ENCODE measurements around the gene LMAN1L. TPM values are rescaled to one million over a fixed set of nuclear protein-coding genes. Genes with fewer than 3 reads are reported as not detected.

The LMAN1L gene
- total RNA-seq, 1 donor from 2014 or later = not detected

DNA sequence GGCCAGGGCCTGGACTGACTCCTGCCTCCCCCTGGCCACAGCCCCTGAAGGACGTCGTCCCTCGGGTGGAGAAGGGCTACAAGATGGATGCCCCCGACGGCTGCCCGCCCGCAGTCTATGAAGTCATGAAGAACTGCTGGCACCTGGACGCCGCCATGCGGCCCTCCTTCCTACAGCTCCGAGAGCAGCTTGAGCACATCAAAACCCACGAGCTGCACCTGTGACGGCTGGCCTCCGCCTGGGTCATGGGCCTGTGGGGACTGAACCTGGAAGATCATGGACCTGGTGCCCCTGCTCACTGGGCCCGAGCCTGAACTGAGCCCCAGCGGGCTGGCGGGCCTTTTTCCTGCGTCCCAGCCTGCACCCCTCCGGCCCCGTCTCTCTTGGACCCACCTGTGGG lies 10.3 kb upstream of the LMAN1L start:
- H3K4me1 Mint-ChIP-seq (ENCODE audit: unreplicated experiment) = no peaks in the 10 kb centered on the region
- H3K27ac Mint-ChIP-seq (ENCODE audit: unreplicated experiment) = no peak overlapping the region
- H3K4me3 Mint-ChIP-seq (ENCODE audit: unreplicated experiment) = no peak overlapping the region
- H3K36me3 Mint-ChIP-seq (ENCODE audit: low read depth, unreplicated experiment) = peaks cover 16% of the 10 kb centered on the region
- TF ChIP-seq, protein P1, sequence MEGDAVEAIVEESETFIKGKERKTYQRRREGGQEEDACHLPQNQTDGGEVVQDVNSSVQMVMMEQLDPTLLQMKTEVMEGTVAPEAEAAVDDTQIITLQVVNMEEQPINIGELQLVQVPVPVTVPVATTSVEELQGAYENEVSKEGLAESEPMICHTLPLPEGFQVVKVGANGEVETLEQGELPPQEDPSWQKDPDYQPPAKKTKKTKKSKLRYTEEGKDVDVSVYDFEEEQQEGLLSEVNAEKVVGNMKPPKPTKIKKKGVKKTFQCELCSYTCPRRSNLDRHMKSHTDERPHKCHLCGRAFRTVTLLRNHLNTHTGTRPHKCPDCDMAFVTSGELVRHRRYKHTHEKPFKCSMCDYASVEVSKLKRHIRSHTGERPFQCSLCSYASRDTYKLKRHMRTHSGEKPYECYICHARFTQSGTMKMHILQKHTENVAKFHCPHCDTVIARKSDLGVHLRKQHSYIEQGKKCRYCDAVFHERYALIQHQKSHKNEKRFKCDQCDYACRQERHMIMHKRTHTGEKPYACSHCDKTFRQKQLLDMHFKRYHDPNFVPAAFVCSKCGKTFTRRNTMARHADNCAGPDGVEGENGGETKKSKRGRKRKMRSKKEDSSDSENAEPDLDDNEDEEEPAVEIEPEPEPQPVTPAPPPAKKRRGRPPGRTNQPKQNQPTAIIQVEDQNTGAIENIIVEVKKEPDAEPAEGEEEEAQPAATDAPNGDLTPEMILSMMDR (IDR thresholded peaks at IDR 0.05; ENCODE audit: unreplicated experiment) = no peak
- no peaks in the 10 kb centered on the region for H3K9me3 Mint-ChIP-seq (ENCODE audit: unreplicated experiment)
- peaks cover 9% of the 10 kb centered on the region for H3K27me3 Mint-ChIP-seq (ENCODE audit: unreplicated experiment)
- DNase-seq (ENCODE audit: low spot score) = no peak

DNA sequence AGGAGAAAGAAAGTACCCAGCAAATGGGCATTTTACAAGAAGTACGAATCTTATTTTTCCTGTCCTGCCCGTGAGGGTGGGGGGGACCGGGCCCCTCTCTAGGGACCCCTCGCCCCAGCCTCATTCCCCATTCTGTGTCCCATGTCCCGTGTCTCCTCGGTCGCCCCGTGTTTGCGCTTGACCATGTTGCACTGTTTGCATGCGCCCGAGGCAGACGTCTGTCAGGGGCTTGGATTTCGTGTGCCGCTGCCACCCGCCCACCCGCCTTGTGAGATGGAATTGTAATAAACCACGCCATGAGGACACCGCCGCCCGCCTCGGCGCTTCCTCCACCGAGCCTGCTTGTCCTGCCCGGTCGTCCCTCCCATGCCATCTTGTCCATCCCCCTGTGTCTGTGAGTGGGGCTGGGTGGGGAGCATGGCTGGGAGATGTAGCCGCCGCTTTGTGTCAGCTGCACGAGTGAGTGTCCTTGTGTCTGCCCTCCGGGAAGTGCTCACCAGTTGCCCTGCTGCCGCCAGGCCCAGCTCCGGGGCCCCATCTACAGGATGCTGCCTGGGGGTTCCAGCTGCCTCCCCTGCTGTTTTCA lies 9.7 kb upstream of the LMAN1L start:
- H3K27me3 Mint-ChIP-seq (ENCODE audit: unreplicated experiment) = peaks cover 9% of the 10 kb centered on the region
- no peaks in the 10 kb centered on the region for H3K4me1 Mint-ChIP-seq (ENCODE audit: unreplicated experiment)
- no peak for DNase-seq (ENCODE audit: low spot score)
- H3K9me3 Mint-ChIP-seq (ENCODE audit: unreplicated experiment) = no peaks in the 10 kb centered on the region
- TF ChIP-seq, protein P1 (IDR thresholded peaks at IDR 0.05; ENCODE audit: unreplicated experiment) = no peak
- no peak overlapping the region for H3K27ac Mint-ChIP-seq (ENCODE audit: unreplicated experiment)
- H3K36me3 Mint-ChIP-seq (ENCODE audit: low read depth, unreplicated experiment) = peaks cover 16% of the 10 kb centered on the region
- no peak overlapping the region for H3K4me3 Mint-ChIP-seq (ENCODE audit: unreplicated experiment)

DNA sequence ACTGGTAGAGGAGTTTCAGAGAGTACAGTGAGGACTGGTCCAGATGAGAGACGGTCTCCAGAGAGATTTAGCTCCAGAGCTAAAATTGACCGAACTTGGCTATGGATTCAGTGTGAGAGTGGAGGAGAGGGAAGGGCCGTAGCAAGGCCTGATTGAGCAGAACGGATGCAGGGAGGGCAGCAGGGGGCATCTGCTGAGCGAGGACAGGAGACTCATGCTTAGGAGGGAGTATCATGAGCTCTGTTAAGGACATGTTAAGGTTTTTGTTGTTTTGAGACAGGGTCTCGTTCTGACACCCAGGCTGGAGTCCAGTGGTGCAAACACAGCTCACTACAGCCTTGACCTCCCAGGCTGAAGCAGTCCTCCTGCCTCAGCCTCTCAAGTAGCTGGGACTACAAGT lies 7.7 kb upstream of the LMAN1L start:
- Mint-ChIP-seq H3K27me3 (ENCODE audit: unreplicated experiment) (peaks cover 10% of the 10 kb centered on the region), H3K36me3 (ENCODE audit: low read depth, unreplicated experiment) (peaks cover 16% of the 10 kb centered on the region), H3K27ac (ENCODE audit: unreplicated experiment) (no peak overlapping the region), H3K4me1 (ENCODE audit: unreplicated experiment) (peaks cover 4% of the 10 kb centered on the region), H3K9me3 (ENCODE audit: unreplicated experiment) (no peaks in the 10 kb centered on the region), H3K4me3 (ENCODE audit: unreplicated experiment) (no peak overlapping the region)
- DNase-seq (ENCODE audit: low spot score) = no peak
- TF ChIP-seq, protein P1 (IDR thresholded peaks at IDR 0.05; ENCODE audit: unreplicated experiment) = no peak

DNA sequence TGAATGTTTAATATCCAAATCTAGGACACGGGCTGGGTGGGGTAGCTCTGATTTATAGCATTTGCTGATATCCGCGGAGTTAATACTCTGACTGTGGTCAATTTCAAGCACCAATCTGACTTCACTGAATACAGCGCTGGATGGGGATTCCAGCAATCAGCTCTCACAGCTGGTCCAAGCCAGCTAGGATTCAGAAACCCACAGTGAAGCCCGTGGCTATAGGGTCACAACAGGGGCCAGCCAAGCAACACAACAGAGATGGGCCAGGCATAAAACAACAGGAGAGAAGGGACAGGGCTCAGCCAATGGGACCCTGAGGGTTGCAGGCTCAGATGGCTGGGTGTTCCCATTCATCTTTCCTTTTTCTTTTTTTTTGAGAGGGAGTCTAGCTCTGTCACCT lies 5.4 kb upstream of the LMAN1L start:
- TF ChIP-seq, protein P1 (IDR thresholded peaks at IDR 0.05; ENCODE audit: unreplicated experiment) = no peak
- peaks cover 11% of the 10 kb centered on the region for H3K27me3 Mint-ChIP-seq (ENCODE audit: unreplicated experiment)
- peaks cover 4% of the 10 kb centered on the region for H3K4me1 Mint-ChIP-seq (ENCODE audit: unreplicated experiment)
- peaks cover 11% of the 10 kb centered on the region for H3K36me3 Mint-ChIP-seq (ENCODE audit: low read depth, unreplicated experiment)
- no peak overlapping the region for H3K4me3 Mint-ChIP-seq (ENCODE audit: unreplicated experiment)
- no peaks in the 10 kb centered on the region for H3K9me3 Mint-ChIP-seq (ENCODE audit: unreplicated experiment)
- H3K27ac Mint-ChIP-seq (ENCODE audit: unreplicated experiment) = no peak overlapping the region
- DNase-seq (ENCODE audit: low spot score) = no peak

DNA sequence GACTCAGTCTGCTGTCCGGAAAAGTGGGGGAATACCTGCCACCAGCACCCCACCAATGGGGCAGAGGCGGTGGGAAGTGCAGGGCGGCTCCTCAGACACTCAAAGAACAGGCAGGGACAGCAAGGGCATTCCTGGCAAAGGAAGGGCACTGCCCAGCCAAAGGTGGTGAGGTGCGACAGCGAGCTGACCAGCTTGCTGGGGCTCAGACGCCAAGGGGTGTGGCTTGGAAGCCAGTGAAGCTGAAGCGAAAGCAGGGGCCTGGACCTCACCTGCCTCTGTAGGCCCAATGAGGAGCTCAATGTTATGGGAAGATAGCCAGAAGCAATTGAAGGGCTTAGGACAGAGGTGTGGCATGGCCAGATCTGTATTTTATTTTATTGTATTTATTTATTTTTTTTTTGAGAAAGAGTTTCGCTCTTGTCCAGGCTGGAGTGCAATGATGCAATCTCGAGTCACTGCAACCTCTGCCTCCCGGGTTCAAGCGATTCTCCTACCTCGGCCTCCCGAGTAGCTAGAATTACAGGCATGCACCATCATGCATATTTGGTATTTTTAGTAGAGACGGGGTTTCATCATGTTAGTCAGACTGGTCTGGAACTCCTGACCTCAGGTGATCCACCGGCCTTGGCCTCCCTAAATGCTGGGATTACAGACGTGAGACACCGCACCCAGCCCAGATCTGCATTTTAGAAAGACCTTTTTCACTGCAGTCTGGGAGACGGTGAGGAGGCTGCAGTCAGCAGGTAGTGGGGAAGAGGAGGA lies 4.4 kb upstream of the LMAN1L start:
- Mint-ChIP-seq H3K9me3 (ENCODE audit: unreplicated experiment) (no peaks in the 10 kb centered on the region), H3K36me3 (ENCODE audit: low read depth, unreplicated experiment) (peaks cover 11% of the 10 kb centered on the region), H3K4me3 (ENCODE audit: unreplicated experiment) (no peak overlapping the region), H3K4me1 (ENCODE audit: unreplicated experiment) (peaks cover 4% of the 10 kb centered on the region), H3K27ac (ENCODE audit: unreplicated experiment) (no peak overlapping the region), H3K27me3 (ENCODE audit: unreplicated experiment) (peaks cover 10% of the 10 kb centered on the region)
- no peak for DNase-seq (ENCODE audit: low spot score)
- TF ChIP-seq, protein P1 (IDR thresholded peaks at IDR 0.05; ENCODE audit: unreplicated experiment) = no peak

Data from endothelial cell (in vitro differentiated cells).